ENCODE results near the gene WDFY4. TPM values are rescaled to one million over a fixed set of nuclear protein-coding genes. Genes with fewer than 3 reads are reported as not detected.

WDFY4 gene
- total RNA-seq, 2 experiments from 2014 or later: 0.90 to 1.1 TPM

DNA sequence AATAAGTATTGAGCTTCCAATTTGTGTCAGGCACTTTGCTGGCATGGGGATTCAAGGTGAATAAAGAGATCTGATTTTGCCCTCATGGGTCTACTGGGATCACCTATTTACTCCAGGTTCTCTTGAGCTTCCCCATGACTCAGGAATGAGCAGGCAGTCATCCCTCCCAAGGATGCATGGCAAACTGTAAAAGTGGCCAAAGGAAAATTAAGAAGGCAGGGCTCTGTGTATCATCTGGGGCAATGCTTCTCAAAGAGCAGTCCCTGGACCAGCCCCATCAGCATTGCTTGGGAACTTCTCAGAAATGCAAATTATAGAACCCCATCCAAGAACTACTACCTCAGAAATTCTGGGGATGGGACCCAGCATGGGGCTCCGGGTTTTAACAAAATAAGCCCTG is 48.7 kb downstream of the WDFY4 start:
- H3K9me3 Mint-ChIP-seq: no peaks in the 10 kb centered on the region

DNA sequence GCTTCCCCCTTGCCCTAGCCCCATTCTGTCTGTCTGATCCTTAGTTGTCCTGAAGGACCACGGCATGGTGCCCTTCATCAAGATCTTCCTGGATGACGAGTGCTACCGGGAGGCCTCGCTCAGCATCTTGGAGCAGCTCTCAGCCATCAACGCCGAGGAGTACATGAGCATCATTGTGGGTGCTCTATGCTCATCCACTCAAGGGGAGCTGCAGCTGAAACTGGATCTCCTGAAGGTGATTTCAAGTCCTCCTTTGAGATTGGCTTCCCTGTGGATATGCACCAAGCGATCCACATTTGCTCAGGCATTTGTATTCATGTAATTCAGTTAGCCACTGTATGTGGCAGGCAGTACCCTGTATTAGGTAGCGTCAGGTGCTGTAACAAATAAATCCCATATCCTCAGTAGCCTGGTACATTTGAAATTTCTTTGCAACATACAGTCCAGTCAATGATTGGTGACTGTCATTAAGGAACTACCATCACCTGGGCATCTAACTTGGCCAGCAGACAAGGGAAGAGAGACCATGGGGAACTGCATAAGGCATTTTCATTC is 51.2 kb downstream of the WDFY4 start:
- ChIA-PET POLR2A (no interaction called here), CTCF (interaction anchor here (0.9 kb wide), 1 partner anchor 24 kb away, joined by 3 read pairs; no protein-coding TSS in a partner anchor)
- H3K4me3 Mint-ChIP-seq: no peak overlapping the region
- H3K4me1 Mint-ChIP-seq (ENCODE audit: low read depth): no peaks in the 10 kb centered on the region
- H3K36me3 Mint-ChIP-seq (ENCODE audit: low read depth): no peaks in the 10 kb centered on the region
- H3K9me3 Mint-ChIP-seq: no peaks in the 10 kb centered on the region
- peaks cover 1% of the 10 kb centered on the region for H3K27me3 Mint-ChIP-seq
- DNase-seq (no peak), ATAC-seq (no peak)
- intact Hi-C loops (cut with micrococcal nuclease): no loop called here
- TF ChIP-seq, protein P1, sequence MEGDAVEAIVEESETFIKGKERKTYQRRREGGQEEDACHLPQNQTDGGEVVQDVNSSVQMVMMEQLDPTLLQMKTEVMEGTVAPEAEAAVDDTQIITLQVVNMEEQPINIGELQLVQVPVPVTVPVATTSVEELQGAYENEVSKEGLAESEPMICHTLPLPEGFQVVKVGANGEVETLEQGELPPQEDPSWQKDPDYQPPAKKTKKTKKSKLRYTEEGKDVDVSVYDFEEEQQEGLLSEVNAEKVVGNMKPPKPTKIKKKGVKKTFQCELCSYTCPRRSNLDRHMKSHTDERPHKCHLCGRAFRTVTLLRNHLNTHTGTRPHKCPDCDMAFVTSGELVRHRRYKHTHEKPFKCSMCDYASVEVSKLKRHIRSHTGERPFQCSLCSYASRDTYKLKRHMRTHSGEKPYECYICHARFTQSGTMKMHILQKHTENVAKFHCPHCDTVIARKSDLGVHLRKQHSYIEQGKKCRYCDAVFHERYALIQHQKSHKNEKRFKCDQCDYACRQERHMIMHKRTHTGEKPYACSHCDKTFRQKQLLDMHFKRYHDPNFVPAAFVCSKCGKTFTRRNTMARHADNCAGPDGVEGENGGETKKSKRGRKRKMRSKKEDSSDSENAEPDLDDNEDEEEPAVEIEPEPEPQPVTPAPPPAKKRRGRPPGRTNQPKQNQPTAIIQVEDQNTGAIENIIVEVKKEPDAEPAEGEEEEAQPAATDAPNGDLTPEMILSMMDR (IDR thresholded peaks at IDR 0.05): no peak
- H3K27ac Mint-ChIP-seq: no peak overlapping the region

More for the DNA sequence above, 48.7 kb downstream of the WDFY4 start:
- ChIA-PET CTCF (no interaction called here), POLR2A (no interaction called here)
- H3K27me3 Mint-ChIP-seq: peaks cover 1% of the 10 kb centered on the region
- no peak overlapping the region for H3K4me3 Mint-ChIP-seq
- ATAC-seq (no peak), DNase-seq (no peak)
- H3K4me1 Mint-ChIP-seq (ENCODE audit: low read depth): no peaks in the 10 kb centered on the region
- intact Hi-C loops (cut with micrococcal nuclease): no loop called here
- no peaks in the 10 kb centered on the region for H3K36me3 Mint-ChIP-seq (ENCODE audit: low read depth)
- TF ChIP-seq, protein P1 (IDR thresholded peaks at IDR 0.05): no peak
- H3K27ac Mint-ChIP-seq: no peak overlapping the region

- DNase-seq (no peak), ATAC-seq (no peak)
- ChIA-PET POLR2A (no interaction called here), CTCF (interaction anchor here (0.9 kb wide), 1 partner anchor 24 kb away, joined by 3 read pairs; no protein-coding TSS in a partner anchor)
- Mint-ChIP-seq H3K36me3 (ENCODE audit: low read depth) (no peaks in the 10 kb centered on the region), H3K9me3 (no peaks in the 10 kb centered on the region), H3K4me3 (no peak overlapping the region), H3K4me1 (ENCODE audit: low read depth) (no peaks in the 10 kb centered on the region), H3K27me3 (peaks cover 1% of the 10 kb centered on the region), H3K27ac (no peak overlapping the region)
- TF ChIP-seq, protein P1 (IDR thresholded peaks at IDR 0.05): no peak
- intact Hi-C loops (cut with micrococcal nuclease): no loop called here
Measured at GRCh38 chr10:48736596-48736995, 51.9 kb downstream of the WDFY4 start.

GRCh38 chr10:48737886-48738285 is 53.2 kb downstream of the WDFY4 start:
- intact Hi-C loops (cut with micrococcal nuclease): no loop called here
- ATAC-seq (no peak), DNase-seq (no peak)
- ChIA-PET CTCF (no interaction called here), POLR2A (no interaction called here)
- Mint-ChIP-seq H3K4me3 (no peak overlapping the region), H3K36me3 (ENCODE audit: low read depth) (no peaks in the 10 kb centered on the region), H3K9me3 (no peaks in the 10 kb centered on the region), H3K27ac (no peak overlapping the region), H3K4me1 (ENCODE audit: low read depth) (no peaks in the 10 kb centered on the region), H3K27me3 (peaks cover 1% of the 10 kb centered on the region)
- TF ChIP-seq, protein P1 (IDR thresholded peaks at IDR 0.05): no peak

- ATAC-seq (no peak), DNase-seq (no peak)
- POLR2A ChIA-PET: no interaction called here
- peaks cover 1% of the 10 kb centered on the region for H3K27me3 Mint-ChIP-seq
- no peaks in the 10 kb centered on the region for H3K9me3 Mint-ChIP-seq
- TF ChIP-seq, protein P1 (IDR thresholded peaks at IDR 0.05): no peak
- H3K27ac Mint-ChIP-seq: no peak overlapping the region
- intact Hi-C loops (cut with micrococcal nuclease): no loop called here
- CTCF ChIA-PET: no interaction called here
- no peaks in the 10 kb centered on the region for H3K4me1 Mint-ChIP-seq (ENCODE audit: low read depth)
- no peaks in the 10 kb centered on the region for H3K36me3 Mint-ChIP-seq (ENCODE audit: low read depth)
- H3K4me3 Mint-ChIP-seq: no peak overlapping the region
Measured at GRCh38 chr10:48739170-48739569, 54.5 kb downstream of the WDFY4 start.

Data from activated CD8-positive, alpha-beta T cell treated with anti-CD3 and anti-CD28 coated beads for 36 hours (primary cell).